Hepatocyte (in vitro differentiated cells): Measurements from ENCODE around the gene TPM2. TPM values are rescaled to one million over a fixed set of nuclear protein-coding genes. Genes with fewer than 3 reads are reported as not detected.

ENCODE experiments used
- DNase-seq: peaks from one replicate; pipeline ENCODE4 v3.0.0-alpha.2; 2016; ENCODE audit warnings: low spot score
- H2AFZ ChIP-seq: fragments of 200-600 bp; sonication (generic); 2 replicates; pipeline ENCODE4 v1.6.0; 2016; ENCODE audit warnings: antibody characterized with exemption, mild to moderate bottlenecking
- H3K27ac ChIP-seq: fragments of 200-600 bp; sonication (generic); 2 replicates; pipeline ENCODE4 v1.5.1; 2016; ENCODE audit warnings: mild to moderate bottlenecking
- H3K27me3 ChIP-seq: fragments of 200-600 bp; sonication (generic); 2 replicates; pipeline ENCODE4 v1.6.1; 2016
- H3K36me3 ChIP-seq: fragments of 200-600 bp; sonication (generic); replicated peaks from 2 replicates; pipeline ENCODE4 v1.5.1; 2016; ENCODE audit warnings: low read depth; ENCODE audit not compliant: insufficient read depth
- H3K4me1 ChIP-seq: fragments of 200-600 bp; sonication (generic); 2 replicates; pipeline ENCODE4 v1.5.1; 2016; ENCODE audit warnings: mild to moderate bottlenecking, moderate library complexity; ENCODE audit not compliant: insufficient read depth
- H3K4me2 ChIP-seq: fragments of 200-600 bp; sonication (generic); 2 replicates; pipeline ENCODE4 v1.6.0; 2016
- H3K4me3 ChIP-seq: fragments of 200-600 bp; sonication (generic); 2 replicates; pipeline ENCODE4 v1.5.1; 2016; ENCODE audit warnings: mild to moderate bottlenecking
- H3K79me2 ChIP-seq: fragments of 200-600 bp; sonication (generic); 2 replicates; pipeline ENCODE4 v1.6.0; 2017; ENCODE audit warnings: mild to moderate bottlenecking
- H3K9me2 ChIP-seq: fragments of 200-600 bp; sonication (generic); replicated peaks from 2 replicates; pipeline ENCODE4 v1.6.0; 2017; ENCODE audit warnings: mild to moderate bottlenecking; ENCODE audit not compliant: insufficient read depth
- H3K9me3 ChIP-seq: fragments of 200-600 bp; sonication (generic); 2 replicates; pipeline ENCODE4 v1.5.1; 2016; ENCODE audit warnings: low read depth, mild to moderate bottlenecking
- H4K20me1 ChIP-seq: fragments of 200-600 bp; sonication (generic); 2 replicates; pipeline ENCODE4 v1.6.0; 2016; ENCODE audit warnings: mild to moderate bottlenecking; ENCODE audit not compliant: insufficient read depth, poor library complexity, severe bottlenecking
- CTCF ChIP-seq: fragments of 200-600 bp; sonication (generic); IDR thresholded peaks from 2 replicates; pipeline ENCODE4 v1.5.1; 2016; ENCODE audit warnings: antibody characterized with exemption, mild to moderate bottlenecking; ENCODE audit not compliant: poor library complexity
- EZH2 ChIP-seq: fragments of 200-600 bp; sonication (generic); IDR thresholded peaks from 2 replicates; pipeline ENCODE4 v1.6.1; 2016; ENCODE audit warnings: antibody characterized with exemption, mild to moderate bottlenecking, borderline replicate concordance
- EZH2phosphoT487 ChIP-seq: fragments of 200-600 bp; sonication (generic); IDR thresholded peaks from one replicate; pipeline ENCODE4 v1.6.1; 2018; ENCODE audit warnings: antibody characterized with exemption, mild to moderate bottlenecking, low read depth, moderate library complexity; ENCODE audit not compliant: unreplicated experiment, severe bottlenecking
- WGBS: methylation state at CpG from one replicate; pipeline ENCODE4 v1.1.6; 2016; ENCODE audit warnings: low lambda C conversion rate; ENCODE audit errors: missing lambda C conversion rate; 5-methylcytosine and 5-hydroxymethylcytosine counted together
- polyA plus RNA-seq: library from polyadenylated mRNA; unstranded; fragments of >200 nt; fragmentation: Nextera tagmentation; extraction: Ambion mirVana; gene quantifications from 2 replicates; pipeline ENCODE4 v1.2.1, GENCODE V29; 2016
- total RNA-seq: library from RNA; depleted of rRNA; stranded (reverse); fragments of >200 nt; gene quantifications from 2 replicates; pipeline ENCODE4 v1.2.3, GENCODE V29; 2014

TPM2 gene
- total and polyA plus RNA-seq, 2 experiments from 2014 or later = 98.7 to 166 TPM

- Histone ChIP-seq H2AFZ (no peak overlapping the region), H3K9me2 (no peaks in the 10 kb centered on the region), H3K4me1 (peaks cover 56% of the 10 kb centered on the region), H3K4me2 (peak overlapping the region; percentile 89), H3K27ac (peak overlapping the region; percentile 95), H3K79me2 (peaks cover 85% of the 10 kb centered on the region), H3K27me3 (no peaks in the 10 kb centered on the region), H3K4me3 (peak overlapping the region; percentile 84), H4K20me1 (peaks cover 27% of the 10 kb centered on the region), H3K36me3 (no peaks in the 10 kb centered on the region), H3K9me3 (no peaks in the 10 kb centered on the region)
- no peak for DNase-seq
- WGBS = 89% methylated on average over 2 of the region's 2 CpGs
- TF ChIP-seq EZH2phosphoT487 = no peak
- TF ChIP-seq CTCF = no peak
- no peak for TF ChIP-seq EZH2
Measured at GRCh38 chr9:35730486-35730854, 40.7 kb upstream of the TPM2 start.

- peaks cover 80% of the 10 kb centered on the region for H3K79me2 ChIP-seq
- 39% methylated on average over 6 of the region's 6 CpGs for WGBS
- H4K20me1 ChIP-seq = peaks cover 27% of the 10 kb centered on the region
- no peak overlapping the region for H2AFZ ChIP-seq
- H3K9me3 ChIP-seq = no peaks in the 10 kb centered on the region
- H3K4me1 ChIP-seq = peaks cover 56% of the 10 kb centered on the region
- H3K9me2 ChIP-seq = no peaks in the 10 kb centered on the region
- H3K27me3 ChIP-seq = no peaks in the 10 kb centered on the region
- no peak overlapping the region for H3K4me3 ChIP-seq
- DNase-seq = peak; percentile 67
- no peaks in the 10 kb centered on the region for H3K36me3 ChIP-seq
- H3K4me2 ChIP-seq = peak overlapping the region; percentile 89
- H3K27ac ChIP-seq = peak overlapping the region; percentile 95
- TF ChIP-seq CTCF = peak; percentile 43
- TF ChIP-seq EZH2 = no peak
Measured at GRCh38 chr9:35729700-35730485, 40.2 kb upstream of the TPM2 start.

GRCh38 chr9:35729101-35729500 lies 39.4 kb upstream of the TPM2 start:
- Histone ChIP-seq H3K4me1 (peaks cover 51% of the 10 kb centered on the region), H3K36me3 (no peaks in the 10 kb centered on the region), H3K4me2 (peak overlapping the region; percentile 89), H3K27ac (peak overlapping the region; percentile 92), H3K4me3 (no peak overlapping the region), H3K27me3 (no peaks in the 10 kb centered on the region), H3K9me3 (no peaks in the 10 kb centered on the region), H4K20me1 (peaks cover 27% of the 10 kb centered on the region), H3K79me2 (peaks cover 72% of the 10 kb centered on the region), H3K9me2 (no peaks in the 10 kb centered on the region), H2AFZ (no peak overlapping the region)
- 78% methylated on average over 3 of the region's 3 CpGs for WGBS
- DNase-seq = no peak
- TF ChIP-seq EZH2phosphoT487 (no peak), CTCF (no peak), EZH2 (no peak)
